ENCODE measurements around the gene ZNF740.
"Not testable (repeated sequence)": the region's sequence is repeated elsewhere in the genome, so short reads cannot be mapped to it uniquely, and the experiment has no call there.

Gene ZNF740

DNA sequence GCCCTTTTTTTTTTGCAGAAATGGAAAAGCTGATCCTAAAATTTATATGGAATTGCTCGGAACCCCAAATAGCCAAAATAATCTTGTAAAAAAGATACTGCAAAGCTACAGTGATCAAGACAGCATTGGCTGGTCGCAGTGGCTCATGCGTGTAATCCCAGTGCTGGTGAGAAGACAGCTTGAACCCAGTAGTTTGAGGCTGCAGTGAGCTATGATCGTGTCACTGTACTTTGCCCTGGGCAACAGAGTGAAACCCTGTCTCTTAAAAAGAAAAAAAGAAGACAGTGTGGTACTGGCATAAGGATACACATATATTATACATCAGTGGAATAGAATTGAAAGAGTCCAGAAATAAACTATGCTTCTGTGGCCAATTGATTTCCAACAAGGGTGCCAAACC is 21.1 kb downstream of the ZNF740 start:
- H2BK12ac ChIP-seq (ENCODE audit: low read length): no peak overlapping the region
- H3K4me2 ChIP-seq (ENCODE audit: low read length): no peak overlapping the region
- H3K27me3 ChIP-seq (ENCODE audit: insufficient read depth, low read length): no peaks in the 10 kb centered on the region
- H4K12ac ChIP-seq (ENCODE audit: low read depth, low read length): no peak overlapping the region
- no peak overlapping the region for H2AK5ac ChIP-seq (ENCODE audit: low read length)
- no peak overlapping the region for H2BK5ac ChIP-seq (ENCODE audit: low read depth, low read length, poor library complexity)
- H3K36me3 ChIP-seq (ENCODE audit: control insufficient read depth in 1 of 2, insufficient read depth in 2 of 2, low read length in 2 of 2): no peaks in the 10 kb centered on the region
- no peak for DNase-seq
- no peaks in the 10 kb centered on the region for H3K79me1 ChIP-seq (ENCODE audit: low read length)
- no peaks in the 10 kb centered on the region for H3K9me3 ChIP-seq (ENCODE audit: insufficient read depth, low read depth, low read length)
- no CpG with 5 or more reads among the region's 4 CpGs for WGBS (ENCODE audit: extremely low coverage, insufficient coverage, insufficient read length)
- H3K14ac ChIP-seq (ENCODE audit: low read length): no peak overlapping the region
- H3K18ac ChIP-seq (ENCODE audit: low read length): no peak overlapping the region
- no peak overlapping the region for H2AFZ ChIP-seq (ENCODE audit: insufficient read depth, low read length, poor library complexity)
- H3K4me3 ChIP-seq (ENCODE audit: low read depth, low read length): no peak overlapping the region
- H3K4ac ChIP-seq (ENCODE audit: low read depth, low read length): no peak overlapping the region
- H3K23ac ChIP-seq (ENCODE audit: low read length): no peak overlapping the region
- no peak overlapping the region for H3K27ac ChIP-seq (ENCODE audit: low read depth, low read length)
- H3K4me1 ChIP-seq (ENCODE audit: control insufficient read depth in 1 of 2, insufficient read depth in 2 of 2, low read length in 2 of 2): peaks cover 0 to 2% of the 10 kb centered on the region in 2 experiments
- H4K8ac ChIP-seq (ENCODE audit: low read depth, low read length): no peak overlapping the region
- no peak overlapping the region for H4K91ac ChIP-seq (ENCODE audit: low read depth, low read length)
- H3K9ac ChIP-seq (ENCODE audit: low read length): no peak overlapping the region
- H3K79me2 ChIP-seq (ENCODE audit: control insufficient read depth, insufficient read depth, low read length, poor library complexity): no peaks in the 10 kb centered on the region
- no peak overlapping the region for H2BK120ac ChIP-seq (ENCODE audit: insufficient read depth, low read length, poor library complexity)

DNA sequence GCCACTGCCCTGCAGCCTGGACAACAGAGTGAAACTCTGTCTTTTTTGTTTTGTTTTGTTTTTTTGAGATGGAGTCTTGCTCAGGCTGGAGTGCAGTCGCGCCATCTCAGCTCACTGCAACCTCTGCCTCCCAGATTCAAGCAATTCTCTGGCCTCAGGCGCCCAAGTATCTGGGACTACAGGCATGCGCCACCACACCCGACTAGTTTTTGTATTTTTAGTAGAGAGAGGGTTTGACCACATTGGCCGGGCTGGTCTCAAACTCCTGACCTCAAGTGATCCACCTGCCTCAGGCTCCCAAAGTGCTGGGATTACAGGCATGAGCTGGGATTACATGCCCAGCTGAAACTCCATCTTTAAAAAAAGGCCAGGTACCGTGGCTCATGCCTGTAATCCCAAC is 21.8 kb downstream of the ZNF740 start:
- not testable (repeated sequence) for H3K9ac ChIP-seq (ENCODE audit: low read length); H3K4me1 ChIP-seq (ENCODE audit: control insufficient read depth in 1 of 2, insufficient read depth in 2 of 2, low read length in 2 of 2); H2BK12ac ChIP-seq (ENCODE audit: low read length); H3K4ac ChIP-seq (ENCODE audit: low read depth, low read length); H3K36me3 ChIP-seq (ENCODE audit: control insufficient read depth in 1 of 2, insufficient read depth in 2 of 2, low read length in 2 of 2); H3K27ac ChIP-seq (ENCODE audit: low read depth, low read length); H4K91ac ChIP-seq (ENCODE audit: low read depth, low read length); H3K79me2 ChIP-seq (ENCODE audit: control insufficient read depth, insufficient read depth, low read length, poor library complexity); H3K14ac ChIP-seq (ENCODE audit: low read length); H3K9me3 ChIP-seq (ENCODE audit: insufficient read depth, low read depth, low read length); H3K27me3 ChIP-seq (ENCODE audit: insufficient read depth, low read length); H4K8ac ChIP-seq (ENCODE audit: low read depth, low read length); H2BK120ac ChIP-seq (ENCODE audit: insufficient read depth, low read length, poor library complexity); H3K4me2 ChIP-seq (ENCODE audit: low read length); H2AFZ ChIP-seq (ENCODE audit: insufficient read depth, low read length, poor library complexity); H2AK5ac ChIP-seq (ENCODE audit: low read length); H3K4me3 ChIP-seq (ENCODE audit: low read depth, low read length); H3K18ac ChIP-seq (ENCODE audit: low read length); H3K79me1 ChIP-seq (ENCODE audit: low read length); H4K12ac ChIP-seq (ENCODE audit: low read depth, low read length); H2BK5ac ChIP-seq (ENCODE audit: low read depth, low read length, poor library complexity); DNase-seq; H3K23ac ChIP-seq (ENCODE audit: low read length)
- no CpG with 5 or more reads among the region's 7 CpGs for WGBS (ENCODE audit: extremely low coverage, insufficient coverage, insufficient read length)

DNA sequence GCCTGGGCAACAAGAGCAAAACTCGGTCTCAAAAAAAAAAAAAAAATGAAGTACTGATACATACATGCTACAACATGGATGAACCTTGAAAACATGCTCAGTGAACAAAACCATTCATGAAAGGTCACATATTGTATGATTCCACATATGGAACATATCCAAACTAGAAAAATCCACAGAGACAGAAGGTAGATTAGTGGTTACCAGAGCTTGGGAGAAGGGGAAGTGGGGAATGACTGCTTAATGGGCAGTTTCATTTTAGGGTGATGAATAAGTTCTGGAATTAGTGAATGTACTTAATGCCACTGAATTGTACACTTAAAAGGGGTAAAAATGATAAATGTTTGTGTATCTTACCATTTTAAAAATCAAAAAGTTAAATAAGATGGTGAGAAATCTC is 23.8 kb downstream of the ZNF740 start:
- H3K18ac ChIP-seq (ENCODE audit: low read length): no peak overlapping the region
- no peak overlapping the region for H2BK12ac ChIP-seq (ENCODE audit: low read length)
- no peak overlapping the region for H4K12ac ChIP-seq (ENCODE audit: low read depth, low read length)
- H3K4me2 ChIP-seq (ENCODE audit: low read length): no peak overlapping the region
- no peak overlapping the region for H2AK5ac ChIP-seq (ENCODE audit: low read length)
- no peaks in the 10 kb centered on the region for H3K27me3 ChIP-seq (ENCODE audit: insufficient read depth, low read length)
- no peaks in the 10 kb centered on the region for H3K36me3 ChIP-seq (ENCODE audit: control insufficient read depth in 1 of 2, insufficient read depth in 2 of 2, low read length in 2 of 2)
- no peaks in the 10 kb centered on the region for H3K79me1 ChIP-seq (ENCODE audit: low read length)
- no peaks in the 10 kb centered on the region for H3K79me2 ChIP-seq (ENCODE audit: control insufficient read depth, insufficient read depth, low read length, poor library complexity)
- no peak overlapping the region for H3K14ac ChIP-seq (ENCODE audit: low read length)
- H4K91ac ChIP-seq (ENCODE audit: low read depth, low read length): no peak overlapping the region
- H2BK5ac ChIP-seq (ENCODE audit: low read depth, low read length, poor library complexity): no peak overlapping the region
- DNase-seq: no peak
- H3K4ac ChIP-seq (ENCODE audit: low read depth, low read length): no peak overlapping the region
- no peak overlapping the region for H2BK120ac ChIP-seq (ENCODE audit: insufficient read depth, low read length, poor library complexity)
- WGBS (ENCODE audit: extremely low coverage, insufficient coverage, insufficient read length): no CpG with 5 or more reads among the region's 1 CpG
- H3K4me1 ChIP-seq (ENCODE audit: control insufficient read depth in 1 of 2, insufficient read depth in 2 of 2, low read length in 2 of 2): no peaks in the 10 kb centered on the region
- no peak overlapping the region for H3K27ac ChIP-seq (ENCODE audit: low read depth, low read length)
- no peak overlapping the region for H4K8ac ChIP-seq (ENCODE audit: low read depth, low read length)
- H3K9me3 ChIP-seq (ENCODE audit: insufficient read depth, low read depth, low read length): no peaks in the 10 kb centered on the region
- H3K9ac ChIP-seq (ENCODE audit: low read length): no peak overlapping the region
- no peak overlapping the region for H2AFZ ChIP-seq (ENCODE audit: insufficient read depth, low read length, poor library complexity)
- H3K4me3 ChIP-seq (ENCODE audit: low read depth, low read length): no peak overlapping the region
- no peak overlapping the region for H3K23ac ChIP-seq (ENCODE audit: low read length)

DNA sequence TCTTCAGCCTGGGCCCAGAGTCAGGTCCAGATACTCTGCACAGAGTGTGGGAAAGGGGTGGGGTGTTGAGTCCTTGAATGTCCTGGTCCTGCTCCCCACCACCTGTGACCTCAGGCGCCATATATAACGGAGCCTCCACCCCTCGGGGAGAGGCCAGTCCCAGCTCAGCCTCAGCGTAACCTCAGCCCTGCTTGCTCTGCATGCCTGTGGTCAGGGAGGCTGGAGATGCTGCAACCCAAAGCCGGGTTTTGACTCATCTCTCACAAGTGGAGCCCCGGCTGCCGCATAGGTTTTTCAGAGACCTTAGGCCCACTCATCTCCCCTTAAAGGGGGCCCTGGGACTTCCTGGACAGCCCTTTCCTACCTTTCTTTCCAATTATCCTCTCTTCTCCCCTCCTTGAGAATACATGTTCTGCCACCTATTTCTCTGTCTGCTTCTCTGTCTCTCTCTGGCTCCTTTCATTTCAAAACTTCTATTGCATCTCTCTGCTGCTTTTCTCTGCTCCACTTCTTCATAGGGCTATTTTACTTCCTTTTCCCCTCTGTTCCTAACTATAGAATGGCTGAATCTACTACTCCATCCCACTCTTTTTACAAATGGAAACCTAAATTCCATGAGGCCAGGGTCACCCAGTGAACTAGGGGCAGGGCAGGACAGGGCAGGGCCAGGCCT is 25.4 kb downstream of the ZNF740 start:
- Histone ChIP-seq H4K8ac (ENCODE audit: low read depth, low read length) (no peak overlapping the region), H3K4ac (ENCODE audit: low read depth, low read length) (no peak overlapping the region), H4K12ac (ENCODE audit: low read depth, low read length) (no peak overlapping the region), H2BK120ac (ENCODE audit: insufficient read depth, low read length, poor library complexity) (no peak overlapping the region), H3K23ac (ENCODE audit: low read length) (no peak overlapping the region), H3K9ac (ENCODE audit: low read length) (no peak overlapping the region), H3K14ac (ENCODE audit: low read length) (no peak overlapping the region), H2AK5ac (ENCODE audit: low read length) (no peak overlapping the region), H4K91ac (ENCODE audit: low read depth, low read length) (no peak overlapping the region), H3K27me3 (ENCODE audit: insufficient read depth, low read length) (no peaks in the 10 kb centered on the region), H3K9me3 (ENCODE audit: insufficient read depth, low read depth, low read length) (no peaks in the 10 kb centered on the region), H3K36me3 (ENCODE audit: control insufficient read depth in 1 of 2, insufficient read depth in 2 of 2, low read length in 2 of 2) (peaks cover 4 to 7% of the 10 kb centered on the region in 2 experiments), H2BK5ac (ENCODE audit: low read depth, low read length, poor library complexity) (no peak overlapping the region), H3K4me2 (ENCODE audit: low read length) (no peak overlapping the region), H2AFZ (ENCODE audit: insufficient read depth, low read length, poor library complexity) (no peak overlapping the region), H3K27ac (ENCODE audit: low read depth, low read length) (no peak overlapping the region), H3K4me3 (ENCODE audit: low read depth, low read length) (no peak overlapping the region), H3K79me2 (ENCODE audit: control insufficient read depth, insufficient read depth, low read length, poor library complexity) (no peaks in the 10 kb centered on the region), H3K18ac (ENCODE audit: low read length) (no peak overlapping the region), H3K79me1 (ENCODE audit: low read length) (no peaks in the 10 kb centered on the region), H2BK12ac (ENCODE audit: low read length) (no peak overlapping the region), H3K4me1 (ENCODE audit: control insufficient read depth in 1 of 2, insufficient read depth in 2 of 2, low read length in 2 of 2) (no peaks in the 10 kb centered on the region)
- no CpG with 5 or more reads among the region's 7 CpGs for WGBS (ENCODE audit: extremely low coverage, insufficient coverage, insufficient read length)
- DNase-seq: peak; percentile 40 to 62
